Keratinocyte (primary cell): ENCODE results near the gene RANBP9.

Experiments
- EZH2 ChIP-seq: IDR thresholded peaks from one replicate; pipeline ENCODE4 v1.6.1; 2012; ENCODE audit warnings: inconsistent platforms, mild to moderate bottlenecking, low read length, moderate library complexity
- TF ChIP-seq, protein P1 (sequence below), 3 experiments: IDR thresholded peaks in 1 of 3; conservative IDR thresholded peaks in 1 of 3; optimal IDR thresholded peaks in 1 of 3; 2 replicates in 2 of 3; 3 replicates in 1 of 3; pipeline versions ENCODE3 to v1.5.1; 2011; ENCODE audit warnings: low read length in 3 of 3, mild to moderate bottlenecking in 3 of 3, moderate library complexity in 2 of 3, control low read depth in 1 of 3, inconsistent platforms in 1 of 3; ENCODE audit not compliant: insufficient read depth in 2 of 3; ENCODE audit errors: extremely low read depth in 1 of 3

DNA sequence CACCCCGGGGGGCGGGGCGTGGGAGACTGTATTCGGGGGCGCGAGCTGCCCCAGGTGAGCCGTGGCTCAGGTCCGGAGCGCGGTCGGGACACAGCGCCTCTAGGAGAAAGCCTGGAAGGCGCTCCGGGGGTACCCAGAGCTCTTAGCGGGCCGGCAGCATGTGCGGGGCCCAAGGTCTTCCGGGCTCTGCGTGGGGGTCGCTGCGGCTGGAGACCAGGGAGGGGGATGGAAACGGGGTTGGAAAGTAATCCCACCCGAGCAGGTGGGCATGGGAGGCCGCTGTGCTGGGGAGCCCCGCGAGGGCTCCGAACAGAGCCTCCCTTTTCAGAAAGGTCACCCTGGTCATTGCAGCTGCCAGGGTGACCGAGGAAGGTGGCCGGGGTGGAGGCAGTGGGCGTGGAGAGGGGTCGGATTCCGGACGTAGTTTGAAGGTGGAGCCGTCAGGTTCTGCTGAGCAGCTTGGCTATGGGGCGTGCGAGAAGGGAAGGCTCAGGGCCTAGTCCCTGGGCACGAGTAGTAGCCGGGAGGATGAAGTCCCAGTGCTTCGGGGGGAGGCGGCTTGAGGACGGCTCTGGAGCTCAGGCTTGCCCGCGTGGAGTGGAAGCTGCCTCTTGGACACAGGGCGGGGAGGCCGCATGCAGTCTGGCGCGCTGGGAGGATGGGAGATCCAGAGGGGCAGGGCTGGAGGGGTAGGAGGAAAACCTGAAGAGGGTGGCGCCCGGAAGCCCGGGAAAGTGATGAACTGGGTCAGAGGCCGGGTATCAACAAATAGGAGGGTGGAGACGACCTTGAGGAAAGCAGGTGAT lies 136.9 kb downstream of the RANBP9 start, which contains the start of gene SIRT5:
- TF ChIP-seq, protein P1, sequence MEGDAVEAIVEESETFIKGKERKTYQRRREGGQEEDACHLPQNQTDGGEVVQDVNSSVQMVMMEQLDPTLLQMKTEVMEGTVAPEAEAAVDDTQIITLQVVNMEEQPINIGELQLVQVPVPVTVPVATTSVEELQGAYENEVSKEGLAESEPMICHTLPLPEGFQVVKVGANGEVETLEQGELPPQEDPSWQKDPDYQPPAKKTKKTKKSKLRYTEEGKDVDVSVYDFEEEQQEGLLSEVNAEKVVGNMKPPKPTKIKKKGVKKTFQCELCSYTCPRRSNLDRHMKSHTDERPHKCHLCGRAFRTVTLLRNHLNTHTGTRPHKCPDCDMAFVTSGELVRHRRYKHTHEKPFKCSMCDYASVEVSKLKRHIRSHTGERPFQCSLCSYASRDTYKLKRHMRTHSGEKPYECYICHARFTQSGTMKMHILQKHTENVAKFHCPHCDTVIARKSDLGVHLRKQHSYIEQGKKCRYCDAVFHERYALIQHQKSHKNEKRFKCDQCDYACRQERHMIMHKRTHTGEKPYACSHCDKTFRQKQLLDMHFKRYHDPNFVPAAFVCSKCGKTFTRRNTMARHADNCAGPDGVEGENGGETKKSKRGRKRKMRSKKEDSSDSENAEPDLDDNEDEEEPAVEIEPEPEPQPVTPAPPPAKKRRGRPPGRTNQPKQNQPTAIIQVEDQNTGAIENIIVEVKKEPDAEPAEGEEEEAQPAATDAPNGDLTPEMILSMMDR (optimal IDR thresholded peaks at IDR 0.05 in 1 of 3, IDR thresholded peaks at IDR 0.05 in 1 of 3, conservative IDR thresholded peaks at IDR 0.05 in 1 of 3; ENCODE audit: extremely low read depth in 1 of 3, insufficient read depth in 2 of 3, low read length in 3 of 3), result no peak
- TF ChIP-seq EZH2, result no peak
